Left lung (tissue), 10 donors: ENCODE data around the gene MAP1A. TPM values are rescaled to one million over a fixed set of nuclear protein-coding genes. Genes with fewer than 3 reads are reported as not detected.
"Not testable (repeated sequence)": the region's sequence is repeated elsewhere in the genome, so short reads cannot be mapped to it uniquely, and the experiment has no call there.

Experiments
- ATAC-seq: fragments of 200-7000 bp; cut with Tn5 transposase; one replicate; pipeline ENCODE4 v1.9.1; 2020; ENCODE audit warnings: moderate library complexity
- DNase-seq, 4 donors: peaks; one replicate each; pipeline ENCODE4 v3.0.0-alpha.2; 2013 to 2020
- H3K27ac ChIP-seq, 2 donors: fragments of 200-600 bp; sonication (generic) in 1 of 2; one replicate each; pipeline versions ENCODE4 v1.5.0 to v1.8.0; 2020 to 2021
- H3K27me3 ChIP-seq, 2 donors: fragments of 200-600 bp; sonication (generic) in 1 of 2; one replicate each; pipeline versions ENCODE4 v1.5.0 to v1.8.0; 2020 to 2021
- H3K36me3 ChIP-seq, 2 donors: fragments of 200-600 bp; sonication (generic) in 1 of 2; one replicate each; pipeline versions ENCODE4 v1.5.0 to v1.8.0; 2020 to 2021
- H3K4me1 ChIP-seq, 2 donors: fragments of 200-600 bp; one replicate each; pipeline ENCODE4 v1.8.0; 2021
- H3K4me3 ChIP-seq, 2 donors: fragments of 200-600 bp; sonication (generic) in 1 of 2; one replicate each; pipeline versions ENCODE4 v1.5.0 to v1.8.0; 2020 to 2021; ENCODE audit warnings: mild to moderate bottlenecking in 1 of 2
- H3K9me3 ChIP-seq, 2 donors: fragments of 200-600 bp; sonication (generic) in 1 of 2; one replicate each; pipeline versions ENCODE4 v1.5.0 to v1.8.0; 2020 to 2021
- intact Hi-C, 2 donors: fragments of 100-400 bp; cut with DNase I; formaldehyde crosslinking; loops; one replicate each; pipeline versions ENCODE4 v1.11.2 to v1.14.2; 2022
- polyA plus RNA-seq, 6 donors: library from polyadenylated mRNA; unstranded; fragments of 120-200 nt; gene quantifications; one replicate each; pipeline ENCODE4 v1.2.1, GENCODE V29; 2013; ENCODE audit not compliant: insufficient read length in 6 of 6
- total RNA-seq, 2 donors: library from RNA; stranded (reverse); fragmentation: NEBNext Ultra II Directional; extraction: Animal tissue kit (Norgen Biotek cat#: 25700); gene quantifications; one replicate each; pipeline ENCODE4 v1.2.1, GENCODE V29; 2021
- TF ChIP-seq, protein P1 (sequence below), 2 donors: fragments of 200-600 bp; sonication (generic) in 1 of 2; IDR thresholded peaks; one replicate each; pipeline versions ENCODE4 v1.5.0 to v1.8.0; 2021; ENCODE audit warnings: antibody characterized with exemption in 2 of 2
- donor health status: DM: no; HTN: yes; CAD: no.
- donor health status: DM: no; HTN: no; CAD: no.

The MAP1A gene
- total and polyA plus RNA-seq, 8 donors, result 6.4 to 13.4 (median 8.9) TPM

DNA sequence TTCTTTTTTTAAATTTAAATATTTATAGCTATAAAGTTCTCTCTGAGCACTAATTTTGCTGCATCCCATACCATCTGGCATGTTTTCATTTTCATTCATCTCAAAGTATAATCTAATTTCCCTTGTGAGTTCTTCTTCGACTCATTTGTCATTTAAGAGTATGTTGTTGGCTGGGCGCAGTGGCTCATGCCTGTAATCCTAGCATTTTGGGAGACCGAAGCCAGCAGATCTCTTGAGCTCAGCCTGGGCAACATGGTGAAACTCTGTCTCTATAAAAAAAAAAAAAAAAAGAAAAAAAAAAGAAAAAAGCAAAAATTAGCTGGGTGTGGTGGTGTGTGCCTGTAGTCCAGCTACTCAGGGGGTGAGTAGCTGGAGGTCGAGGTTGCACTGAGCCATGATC lies 34.8 kb downstream of the MAP1A start:
- intact Hi-C loops, result no loop called here
- H3K9me3 ChIP-seq, result peaks cover 0 to 6% of the 10 kb centered on the region in 2 donors
- no peaks in the 10 kb centered on the region for H3K4me1 ChIP-seq
- no peak overlapping the region for H3K4me3 ChIP-seq
- H3K27me3 ChIP-seq, result no peaks in the 10 kb centered on the region
- H3K27ac ChIP-seq, result no peak overlapping the region
- DNase-seq, result no peak
- TF ChIP-seq, protein P1, sequence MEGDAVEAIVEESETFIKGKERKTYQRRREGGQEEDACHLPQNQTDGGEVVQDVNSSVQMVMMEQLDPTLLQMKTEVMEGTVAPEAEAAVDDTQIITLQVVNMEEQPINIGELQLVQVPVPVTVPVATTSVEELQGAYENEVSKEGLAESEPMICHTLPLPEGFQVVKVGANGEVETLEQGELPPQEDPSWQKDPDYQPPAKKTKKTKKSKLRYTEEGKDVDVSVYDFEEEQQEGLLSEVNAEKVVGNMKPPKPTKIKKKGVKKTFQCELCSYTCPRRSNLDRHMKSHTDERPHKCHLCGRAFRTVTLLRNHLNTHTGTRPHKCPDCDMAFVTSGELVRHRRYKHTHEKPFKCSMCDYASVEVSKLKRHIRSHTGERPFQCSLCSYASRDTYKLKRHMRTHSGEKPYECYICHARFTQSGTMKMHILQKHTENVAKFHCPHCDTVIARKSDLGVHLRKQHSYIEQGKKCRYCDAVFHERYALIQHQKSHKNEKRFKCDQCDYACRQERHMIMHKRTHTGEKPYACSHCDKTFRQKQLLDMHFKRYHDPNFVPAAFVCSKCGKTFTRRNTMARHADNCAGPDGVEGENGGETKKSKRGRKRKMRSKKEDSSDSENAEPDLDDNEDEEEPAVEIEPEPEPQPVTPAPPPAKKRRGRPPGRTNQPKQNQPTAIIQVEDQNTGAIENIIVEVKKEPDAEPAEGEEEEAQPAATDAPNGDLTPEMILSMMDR (IDR thresholded peaks at IDR 0.05), result no peak
- ATAC-seq, result no peak
- peaks cover 0 to 23% of the 10 kb centered on the region in 2 donors for H3K36me3 ChIP-seq

DNA sequence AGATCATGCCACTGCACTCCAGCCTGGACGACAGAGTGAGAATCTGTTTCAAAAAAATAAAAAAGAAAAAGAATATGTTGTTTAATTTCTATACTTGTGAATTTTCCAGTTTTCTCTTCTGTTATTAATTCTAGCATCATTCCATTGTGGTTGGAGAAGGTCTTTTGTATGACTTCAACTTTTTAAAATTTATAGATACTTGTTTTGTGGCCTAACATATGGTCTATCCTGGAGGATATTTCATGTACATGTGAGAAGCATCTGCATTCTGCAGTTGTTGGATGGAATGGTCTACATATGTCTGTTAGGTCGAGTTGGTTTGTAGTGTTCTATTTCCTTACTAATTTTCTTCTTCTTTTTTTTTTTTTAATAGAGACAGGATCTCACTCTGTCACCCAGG lies 35.6 kb downstream of the MAP1A start:
- DNase-seq (no peak), ATAC-seq (no peak)
- H3K4me1 ChIP-seq, result no peaks in the 10 kb centered on the region
- intact Hi-C loops, result no loop called here
- no peak overlapping the region for H3K4me3 ChIP-seq
- TF ChIP-seq, protein P1 (IDR thresholded peaks at IDR 0.05), result no peak
- peaks cover 0 to 24% of the 10 kb centered on the region in 2 donors for H3K36me3 ChIP-seq
- peaks cover 0 to under 1% of the 10 kb centered on the region in 2 donors for H3K9me3 ChIP-seq
- H3K27me3 ChIP-seq, result no peaks in the 10 kb centered on the region
- H3K27ac ChIP-seq, result no peak overlapping the region

DNA sequence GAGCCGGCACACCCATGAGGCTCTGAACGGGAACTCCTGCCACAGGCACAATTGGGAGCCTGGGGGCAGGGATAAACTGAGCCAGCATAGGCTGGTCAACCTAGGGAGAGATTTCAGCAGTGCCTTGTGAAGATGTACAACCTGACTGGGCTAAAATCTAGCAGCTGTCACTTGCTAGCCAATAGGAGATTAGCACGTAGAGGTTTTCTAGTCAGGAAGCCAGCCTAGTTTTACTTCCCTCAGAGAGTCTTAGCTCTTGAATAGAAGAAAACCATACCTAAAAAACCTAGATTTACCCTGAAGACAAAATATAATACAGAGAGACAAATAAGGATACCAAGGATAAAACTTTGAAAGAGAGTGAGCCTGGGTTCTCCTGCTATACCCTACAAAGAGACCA lies 45.3 kb downstream of the MAP1A start:
- H3K27ac ChIP-seq, H3K4me1 ChIP-seq, H3K9me3 ChIP-seq, ATAC-seq, H3K4me3 ChIP-seq, H3K27me3 ChIP-seq, H3K36me3 ChIP-seq, DNase-seq, intact Hi-C loops: not testable (repeated sequence)

DNA sequence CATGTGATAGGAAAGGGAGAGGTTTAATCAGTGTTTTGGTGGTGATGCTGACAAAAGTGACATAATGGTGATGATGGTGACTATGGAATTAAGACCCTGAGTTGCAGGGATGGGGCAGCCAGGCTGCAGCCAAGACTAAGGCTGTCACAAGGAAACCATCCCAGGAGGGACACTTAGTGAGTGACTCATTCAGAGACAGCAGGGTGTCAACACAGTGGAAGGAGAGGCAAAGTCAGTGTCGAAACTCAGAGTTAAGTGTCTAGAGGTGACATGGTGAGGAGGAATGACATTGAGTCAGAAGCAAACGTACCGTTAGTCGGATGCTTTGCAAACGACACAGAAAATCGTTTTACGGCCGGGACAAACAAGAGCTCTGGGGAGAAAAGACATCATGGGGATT lies 46.4 kb downstream of the MAP1A start:
- H3K36me3 ChIP-seq, ATAC-seq, H3K27ac ChIP-seq, intact Hi-C loops, H3K27me3 ChIP-seq, H3K9me3 ChIP-seq, DNase-seq, H3K4me1 ChIP-seq, H3K4me3 ChIP-seq: not testable (repeated sequence)

DNA sequence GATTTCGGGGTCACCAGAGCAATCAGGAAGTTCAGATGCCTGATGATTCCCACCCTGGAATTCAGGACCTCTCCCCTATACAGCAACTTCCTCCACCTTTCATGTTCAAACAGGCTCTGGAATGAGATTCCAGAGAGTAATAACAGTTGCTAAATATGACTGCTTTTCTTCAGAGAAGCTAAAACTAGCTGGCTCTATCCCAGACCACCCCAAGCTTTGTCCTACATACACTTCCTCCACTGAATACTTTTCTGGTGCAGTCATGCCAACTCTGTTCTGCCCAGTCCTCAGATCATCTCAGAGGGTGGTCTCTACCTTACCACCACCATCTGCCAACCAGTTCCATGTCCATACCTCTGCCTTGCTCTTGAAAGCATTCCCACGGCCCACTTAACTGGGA lies 49.2 kb downstream of the MAP1A start:
- H3K27me3 ChIP-seq, intact Hi-C loops, H3K9me3 ChIP-seq, H3K4me1 ChIP-seq, H3K4me3 ChIP-seq, H3K27ac ChIP-seq, DNase-seq, ATAC-seq, H3K36me3 ChIP-seq: not testable (repeated sequence)

DNA sequence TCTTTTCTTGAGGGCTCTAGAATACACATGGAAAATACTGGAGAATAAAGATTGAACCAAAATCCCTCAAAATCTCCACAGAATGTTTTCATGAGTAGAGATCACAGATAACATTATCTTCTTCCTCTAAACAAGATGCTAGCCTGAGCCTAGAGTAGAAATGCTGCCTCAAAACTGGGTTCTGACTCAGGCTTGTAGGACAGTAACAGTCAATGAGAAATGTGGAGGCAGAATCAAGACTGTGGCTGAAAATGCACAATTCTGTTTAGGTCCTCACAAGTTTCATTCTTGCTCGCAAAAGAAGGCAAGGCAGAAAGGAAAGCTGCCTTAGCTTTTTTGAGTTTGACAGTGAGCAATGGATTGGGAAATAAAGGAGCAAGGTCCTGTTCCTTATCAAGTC lies 57.2 kb downstream of the MAP1A start:
- DNase-seq, H3K27ac ChIP-seq, H3K27me3 ChIP-seq, ATAC-seq, H3K4me1 ChIP-seq, intact Hi-C loops, H3K9me3 ChIP-seq, H3K36me3 ChIP-seq, H3K4me3 ChIP-seq: not testable (repeated sequence)

Other genes starting within 250 kb of the MAP1A start
- not detected for gene TGM7, start 215.4 kb upstream of the MAP1A start, total RNA-seq
- gene TGM7, start 215.4 kb upstream of the MAP1A start, polyA plus RNA-seq, result not detected
- gene LCMT2, start 187.0 kb upstream of the MAP1A start, total RNA-seq, result 10 to 100 TPM in 1 of 2 donors, 1 to 10 TPM in 1; 6.9 to 10.9 TPM
- gene LCMT2, start 187.0 kb upstream of the MAP1A start, polyA plus RNA-seq, result 10 to 100 TPM in 1 of 6 donors, 1 to 10 TPM in 5; 7.0 to 10.5 (median 9.0) TPM
- gene ZSCAN29, start 146.6 kb upstream of the MAP1A start, total RNA-seq, result 10 to 100 TPM; 19.9 to 25.5 TPM
- 10 to 100 TPM; 32.2 to 36.1 (median 34.6) TPM for gene ZSCAN29, start 146.6 kb upstream of the MAP1A start, polyA plus RNA-seq
- 10 to 100 TPM; 18.5 to 20.8 TPM for gene TUBGCP4, start 146.5 kb upstream of the MAP1A start, total RNA-seq
- 10 to 100 TPM; 23.9 to 29.0 (median 28.1) TPM for gene TUBGCP4, start 146.5 kb upstream of the MAP1A start, polyA plus RNA-seq
- gene TP53BP1, start 24.5 kb upstream of the MAP1A start, total RNA-seq, result 10 to 100 TPM; 32.7 to 42.4 TPM
- gene TP53BP1, start 24.5 kb upstream of the MAP1A start, polyA plus RNA-seq, result 100 to 1,000 TPM in 2 of 6 donors, 10 to 100 TPM in 4; 85.9 to 112 (median 95.5) TPM
- gene PPIP5K1, start 72.6 kb downstream of the MAP1A start, total RNA-seq, result 10 to 100 TPM; 28.6 to 35.7 TPM
- gene PPIP5K1, start 72.6 kb downstream of the MAP1A start, polyA plus RNA-seq, result 10 to 100 TPM; 20.2 to 30.6 (median 26.6) TPM
- 10 to 100 TPM in 1 of 2 donors, 1 to 10 TPM in 1; 3.7 to 11.3 TPM for gene CKMT1B, start 76.4 kb downstream of the MAP1A start, total RNA-seq
- gene CKMT1B, start 76.4 kb downstream of the MAP1A start, polyA plus RNA-seq, result under 1 TPM in 5 of 6 donors, not detected in 1; 0.10 to 0.69 (median 0.43) TPM
- under 1 TPM; 0.15 to 0.29 TPM for gene STRC, start 101.2 kb downstream of the MAP1A start, total RNA-seq
- gene STRC, start 101.2 kb downstream of the MAP1A start, polyA plus RNA-seq, result 1 to 10 TPM in 3 of 6 donors, under 1 TPM in 3; 0.67 to 1.3 (median 0.88) TPM
- 1 to 10 TPM; 2.8 to 4.0 TPM for gene CATSPER2, start 131.2 kb downstream of the MAP1A start, total RNA-seq
- gene CATSPER2, start 131.2 kb downstream of the MAP1A start, polyA plus RNA-seq, result 10 to 100 TPM in 2 of 6 donors, 1 to 10 TPM in 4; 7.5 to 10.6 (median 9.4) TPM
- 10 to 100 TPM in 1 of 2 donors, 1 to 10 TPM in 1; 6.2 to 16.8 TPM for gene CKMT1A, start 176.3 kb downstream of the MAP1A start, total RNA-seq
- under 1 TPM in 4 of 6 donors, not detected in 2; 0.18 to 0.49 (median 0.40) TPM for gene CKMT1A, start 176.3 kb downstream of the MAP1A start, polyA plus RNA-seq
- 100 to 1,000 TPM; 518 to 633 TPM for gene PDIA3, start 228.8 kb downstream of the MAP1A start, total RNA-seq
- 100 to 1,000 TPM; 426 to 576 (median 504) TPM for gene PDIA3, start 228.8 kb downstream of the MAP1A start, polyA plus RNA-seq